ENCODE data around the gene EEIG1.

The EEIG1 gene

DNA sequence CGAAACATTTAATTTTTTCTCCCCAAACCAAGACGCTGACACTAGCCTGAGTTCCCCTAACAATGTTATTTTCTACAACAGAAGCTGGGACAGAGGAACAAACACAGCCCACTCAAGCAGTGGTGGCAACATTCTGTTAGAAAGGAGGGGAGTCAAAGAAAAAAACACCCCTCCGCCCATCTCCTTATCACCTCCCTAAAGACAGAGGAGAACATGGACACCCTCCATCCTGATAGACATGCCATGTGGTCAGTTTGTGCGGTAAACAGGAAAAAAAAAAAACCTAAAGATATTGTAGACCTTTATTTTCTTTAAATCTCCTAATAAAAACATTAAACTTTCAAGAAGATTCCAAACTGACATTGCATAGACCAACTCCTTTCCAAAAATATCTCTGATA is 40.2 kb downstream of the EEIG1 start:
- DNase-seq = no peak

DNA sequence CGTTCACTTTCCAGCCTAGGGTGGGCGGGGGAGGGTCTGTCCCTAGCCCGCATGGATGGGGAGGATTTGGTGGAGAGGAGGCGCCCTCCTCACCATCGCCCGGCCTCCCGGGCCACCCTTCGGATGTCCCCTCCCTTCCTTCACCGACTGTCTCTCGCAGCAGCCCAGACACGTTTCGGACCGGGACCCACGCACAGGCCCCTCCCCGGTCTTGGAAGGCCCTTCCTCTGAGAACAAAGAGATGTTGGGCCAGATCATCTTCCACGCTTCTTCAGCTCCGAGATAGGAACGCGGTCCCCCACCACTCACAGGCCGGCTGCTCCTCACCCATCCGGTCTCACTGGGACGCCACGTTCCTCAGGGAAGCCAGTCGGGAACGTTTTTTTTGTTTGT is 42.5 kb downstream of the EEIG1 start:
- DNase-seq = no peak

DNA sequence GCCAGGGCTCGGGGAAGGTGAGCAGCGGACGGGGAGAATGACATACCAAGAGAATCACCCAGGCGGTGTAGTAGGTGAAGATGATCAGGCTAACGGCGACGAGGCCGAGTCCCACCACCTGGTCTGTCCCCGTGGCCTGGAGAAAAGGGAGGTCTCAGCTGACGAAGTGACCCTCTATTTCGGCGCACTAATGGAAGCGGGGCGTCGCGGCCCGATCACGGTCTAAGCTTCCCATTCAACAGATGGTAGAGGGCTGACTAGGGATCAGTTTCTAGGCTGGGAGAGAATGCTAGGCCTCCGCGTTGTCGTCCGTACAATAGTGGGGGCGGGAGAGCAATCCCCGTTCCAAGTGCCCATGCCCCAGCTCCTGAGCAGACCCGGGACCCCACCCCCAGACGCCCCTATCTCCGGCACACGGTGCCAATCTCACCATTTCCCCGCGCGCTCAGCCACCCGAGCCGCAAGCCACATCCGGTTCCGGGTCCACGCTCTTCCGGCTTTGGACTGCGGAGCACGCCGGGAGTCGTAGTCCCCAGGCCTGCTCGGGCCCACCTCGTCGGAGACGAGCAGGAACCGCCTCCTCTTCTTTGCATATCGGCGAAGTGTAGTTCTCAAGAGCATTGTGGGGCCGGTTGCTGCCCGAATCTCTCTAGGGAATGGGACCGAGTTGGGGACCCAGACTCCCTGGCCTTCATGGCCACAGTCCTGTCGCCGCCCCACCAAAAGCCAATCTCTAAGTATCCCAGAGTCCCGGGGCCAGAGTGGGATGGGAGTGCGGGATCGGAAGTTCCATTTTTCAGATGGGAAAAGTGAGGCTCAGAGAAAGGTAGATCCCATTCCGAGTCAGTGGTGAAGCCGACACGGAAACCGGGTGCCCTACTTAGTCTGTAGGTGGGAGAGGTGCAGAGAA is 43.1 kb downstream of the EEIG1 start, which contains the start of gene DPM2:
DPM2 (minus strand) TSS at position 467 of the 910 bp plus-strand sequence; CDS start at position 433, 34 bp downstream.
- peak; percentile 86 to 90 for DNase-seq

DNA sequence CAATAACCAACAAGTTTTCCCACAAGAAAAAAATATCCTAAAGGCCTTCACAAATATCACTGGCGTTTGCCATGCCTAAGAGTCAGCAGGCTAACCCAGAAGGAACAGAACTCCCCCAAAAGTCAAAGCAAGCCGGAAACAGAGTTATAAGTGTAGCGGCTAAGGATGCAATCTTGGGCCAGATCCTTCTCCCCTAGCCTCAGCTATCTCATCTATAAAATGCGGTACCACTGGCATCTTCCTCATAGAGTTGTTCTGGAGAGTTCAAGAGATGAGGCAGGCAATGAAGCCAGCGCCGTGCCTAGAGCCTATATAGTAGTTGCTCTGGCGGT is 43.8 kb downstream of the EEIG1 start:
- DNase-seq = no peak

DNA sequence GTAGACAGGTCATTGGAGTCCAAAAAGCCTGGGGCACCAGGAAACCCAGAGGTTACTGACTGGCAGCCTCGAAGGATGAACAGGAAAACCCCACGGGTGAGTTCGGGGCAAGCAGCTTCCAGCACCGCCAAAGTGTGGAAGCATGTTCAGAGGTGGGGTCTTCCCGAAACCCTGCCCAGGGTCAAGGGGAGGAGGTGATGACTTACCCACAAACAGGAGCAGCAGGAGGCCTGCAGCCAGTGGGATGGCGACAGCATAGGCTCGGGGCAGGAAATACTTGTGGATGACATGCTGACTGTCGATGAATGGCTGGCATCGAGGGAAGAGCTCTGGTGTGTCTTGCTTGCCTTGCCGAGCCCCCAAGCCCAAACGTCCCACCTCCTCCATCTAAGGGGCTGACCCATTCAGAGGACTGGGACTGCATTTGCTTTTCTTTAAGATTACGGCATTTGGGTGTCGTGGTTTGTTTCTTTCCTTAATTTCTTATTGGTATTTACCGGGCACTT is 44.4 kb downstream of the EEIG1 start:
- DNase-seq = no peak

DNA sequence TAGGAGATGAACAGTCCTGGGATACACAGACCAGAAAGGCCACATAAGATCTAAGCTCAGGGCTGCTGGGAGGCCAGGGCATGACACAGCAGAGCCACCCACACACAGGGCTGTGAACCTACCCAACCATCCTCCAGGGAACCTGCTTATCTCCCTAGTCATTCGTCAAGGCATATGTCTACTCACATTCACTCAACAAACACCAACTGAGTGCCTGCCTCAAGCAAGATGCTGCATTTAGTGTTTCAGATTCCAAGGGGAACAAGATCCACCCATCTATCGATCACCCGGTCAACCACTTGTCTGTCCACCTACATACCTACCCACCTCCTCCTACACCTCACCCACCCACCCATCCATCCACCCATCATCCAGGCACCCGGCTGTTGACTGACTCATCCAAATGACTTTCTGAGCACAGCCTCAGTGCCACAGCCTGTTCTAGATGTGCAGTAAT is 45.0 kb downstream of the EEIG1 start:
- peak; percentile 45 to 59 for DNase-seq

GRCh38 chr9:127934986-127935385 is 45.8 kb downstream of the EEIG1 start:
- DNase-seq = no peak

GRCh38 chr9:127934248-127934647 is 46.5 kb downstream of the EEIG1 start:
- DNase-seq = no peak

DNA sequence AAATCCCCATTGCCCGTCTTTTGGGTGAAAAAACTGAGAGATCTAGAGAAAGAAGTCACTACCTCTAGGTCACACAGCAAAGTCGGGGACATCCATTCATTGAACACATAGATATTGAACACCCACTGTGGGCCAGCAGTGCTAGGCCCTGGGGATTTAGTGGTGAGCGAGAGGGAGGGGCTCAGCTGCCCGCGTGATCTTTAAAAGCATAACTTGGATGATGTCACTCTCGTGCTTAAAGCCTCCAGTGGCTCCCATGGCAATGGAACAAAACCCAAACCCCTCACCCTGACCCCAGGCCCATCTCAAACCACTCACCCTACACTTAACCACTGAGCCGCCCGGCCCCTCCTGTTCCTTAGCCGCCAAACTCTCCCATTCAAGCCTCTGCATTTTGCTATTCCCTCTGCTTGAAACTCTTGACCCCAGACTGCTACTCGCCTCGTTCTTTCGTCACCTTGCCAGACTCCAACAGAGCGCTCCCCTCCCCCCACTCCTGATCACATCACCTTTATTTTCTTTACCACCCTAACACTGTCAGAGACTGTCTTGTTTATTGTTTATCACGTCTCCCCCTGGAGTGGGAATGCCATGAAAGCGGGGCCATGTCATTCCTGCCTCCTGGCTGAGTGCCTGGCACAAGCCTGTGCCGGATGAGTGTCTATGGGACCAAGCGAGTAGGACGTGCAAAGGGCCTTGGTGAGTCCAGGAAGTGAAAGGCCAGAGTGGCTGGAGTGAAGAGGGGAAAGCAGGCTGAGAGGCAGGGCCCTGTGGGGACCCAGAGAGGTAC is 49.5 kb downstream of the EEIG1 start:
- no peak for DNase-seq
